ENCODE data around the gene PLAAT2. TPM values are rescaled to one million over a fixed set of nuclear protein-coding genes. Genes with fewer than 3 reads are reported as not detected.

The PLAAT2 gene
- total and polyA plus RNA-seq, 9 of the 15 experiments (the other 6 are each of a cell fraction or from before 2014, with no cell fraction given), result not detected

DNA sequence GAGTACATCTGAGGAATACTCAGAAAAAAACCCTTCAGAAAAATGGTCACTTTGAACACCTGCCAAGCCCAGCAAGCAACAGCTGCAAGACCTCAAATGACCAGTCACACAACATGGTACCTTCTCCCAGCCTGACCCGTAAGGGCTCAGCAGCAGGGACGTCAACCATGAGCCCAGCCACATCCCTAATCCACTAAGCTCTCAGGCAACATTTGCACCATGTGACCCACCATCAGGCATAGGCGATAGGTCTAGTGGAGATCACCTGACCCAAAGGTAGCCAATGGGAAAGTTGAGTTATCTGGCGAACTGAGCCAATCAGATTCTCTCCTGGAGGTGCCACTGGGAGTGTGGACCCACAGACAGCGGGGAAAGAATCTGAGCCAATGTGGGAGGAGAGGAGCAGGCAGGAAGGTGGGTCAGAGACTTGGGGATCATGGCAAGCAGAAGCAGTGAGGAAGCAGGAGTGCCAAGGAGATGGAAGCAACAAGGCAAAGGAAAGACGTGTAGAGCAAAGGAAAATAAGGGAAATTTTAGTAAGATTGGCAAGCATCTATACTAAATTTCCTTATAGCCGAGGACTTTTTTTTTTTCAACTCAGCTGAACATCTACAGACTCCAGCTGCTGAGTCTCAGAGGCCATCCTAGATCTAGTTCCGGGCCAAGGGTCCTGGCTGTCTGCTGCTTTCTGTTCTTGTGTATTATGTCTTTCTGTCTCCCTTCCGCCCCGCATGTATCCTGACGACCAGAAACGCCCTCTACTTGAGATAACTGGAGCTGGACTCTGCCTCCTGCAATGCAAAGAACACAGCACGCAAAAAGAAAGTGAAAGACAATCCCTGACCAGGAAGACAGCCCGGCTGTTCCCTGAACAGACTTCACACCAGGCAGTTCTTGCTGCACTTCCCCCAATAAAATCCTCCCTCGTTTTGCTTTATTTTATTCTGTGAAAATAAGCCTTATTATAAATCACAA lies 11.0 kb upstream of the PLAAT2 start (continued):
- TF ChIP-seq, protein P1, sequence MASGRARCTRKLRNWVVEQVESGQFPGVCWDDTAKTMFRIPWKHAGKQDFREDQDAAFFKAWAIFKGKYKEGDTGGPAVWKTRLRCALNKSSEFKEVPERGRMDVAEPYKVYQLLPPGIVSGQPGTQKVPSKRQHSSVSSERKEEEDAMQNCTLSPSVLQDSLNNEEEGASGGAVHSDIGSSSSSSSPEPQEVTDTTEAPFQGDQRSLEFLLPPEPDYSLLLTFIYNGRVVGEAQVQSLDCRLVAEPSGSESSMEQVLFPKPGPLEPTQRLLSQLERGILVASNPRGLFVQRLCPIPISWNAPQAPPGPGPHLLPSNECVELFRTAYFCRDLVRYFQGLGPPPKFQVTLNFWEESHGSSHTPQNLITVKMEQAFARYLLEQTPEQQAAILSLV (tag; IDR thresholded peaks at IDR 0.05), result no peak; the same call in none of the 2 replicates
- TF ChIP-seq TBL1XR1 (IDR thresholded peaks at IDR 0.05; ENCODE audit: low read length in 2 of 2), result peak in 1 of 2 experiments; percentile 83; a peak in 2 of 4 replicates
- no peak for TF ChIP-seq ZNF780A (CRISPR knock-in tag; IDR thresholded peaks at IDR 0.05)
- no peak for TF ChIP-seq SMC3 (conservative IDR thresholded peaks at IDR 0.05; ENCODE audit: insufficient read depth, low read depth, low read length)
- no peak for TF ChIP-seq ZNF121 (CRISPR knock-in tag; conservative IDR thresholded peaks at IDR 0.05)
- TF ChIP-seq, protein P2, sequence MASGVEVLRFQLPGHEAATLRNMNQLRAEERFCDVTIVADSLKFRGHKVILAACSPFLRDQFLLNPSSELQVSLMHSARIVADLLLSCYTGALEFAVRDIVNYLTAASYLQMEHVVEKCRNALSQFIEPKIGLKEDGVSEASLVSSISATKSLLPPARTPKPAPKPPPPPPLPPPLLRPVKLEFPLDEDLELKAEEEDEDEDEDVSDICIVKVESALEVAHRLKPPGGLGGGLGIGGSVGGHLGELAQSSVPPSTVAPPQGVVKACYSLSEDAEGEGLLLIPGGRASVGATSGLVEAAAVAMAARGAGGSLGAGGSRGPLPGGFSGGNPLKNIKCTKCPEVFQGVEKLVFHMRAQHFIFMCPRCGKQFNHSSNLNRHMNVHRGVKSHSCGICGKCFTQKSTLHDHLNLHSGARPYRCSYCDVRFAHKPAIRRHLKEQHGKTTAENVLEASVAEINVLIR (CRISPR knock-in tag; IDR thresholded peaks at IDR 0.05), result no peak
- TF ChIP-seq, protein P3, sequence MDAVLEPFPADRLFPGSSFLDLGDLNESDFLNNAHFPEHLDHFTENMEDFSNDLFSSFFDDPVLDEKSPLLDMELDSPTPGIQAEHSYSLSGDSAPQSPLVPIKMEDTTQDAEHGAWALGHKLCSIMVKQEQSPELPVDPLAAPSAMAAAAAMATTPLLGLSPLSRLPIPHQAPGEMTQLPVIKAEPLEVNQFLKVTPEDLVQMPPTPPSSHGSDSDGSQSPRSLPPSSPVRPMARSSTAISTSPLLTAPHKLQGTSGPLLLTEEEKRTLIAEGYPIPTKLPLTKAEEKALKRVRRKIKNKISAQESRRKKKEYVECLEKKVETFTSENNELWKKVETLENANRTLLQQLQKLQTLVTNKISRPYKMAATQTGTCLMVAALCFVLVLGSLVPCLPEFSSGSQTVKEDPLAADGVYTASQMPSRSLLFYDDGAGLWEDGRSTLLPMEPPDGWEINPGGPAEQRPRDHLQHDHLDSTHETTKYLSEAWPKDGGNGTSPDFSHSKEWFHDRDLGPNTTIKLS (IDR thresholded peaks at IDR 0.05; ENCODE audit: borderline replicate concordance, low read depth), result 0 out of 2 replicates have a peak, but pooled peaks have one; percentile 33
- TF ChIP-seq, protein P4, sequence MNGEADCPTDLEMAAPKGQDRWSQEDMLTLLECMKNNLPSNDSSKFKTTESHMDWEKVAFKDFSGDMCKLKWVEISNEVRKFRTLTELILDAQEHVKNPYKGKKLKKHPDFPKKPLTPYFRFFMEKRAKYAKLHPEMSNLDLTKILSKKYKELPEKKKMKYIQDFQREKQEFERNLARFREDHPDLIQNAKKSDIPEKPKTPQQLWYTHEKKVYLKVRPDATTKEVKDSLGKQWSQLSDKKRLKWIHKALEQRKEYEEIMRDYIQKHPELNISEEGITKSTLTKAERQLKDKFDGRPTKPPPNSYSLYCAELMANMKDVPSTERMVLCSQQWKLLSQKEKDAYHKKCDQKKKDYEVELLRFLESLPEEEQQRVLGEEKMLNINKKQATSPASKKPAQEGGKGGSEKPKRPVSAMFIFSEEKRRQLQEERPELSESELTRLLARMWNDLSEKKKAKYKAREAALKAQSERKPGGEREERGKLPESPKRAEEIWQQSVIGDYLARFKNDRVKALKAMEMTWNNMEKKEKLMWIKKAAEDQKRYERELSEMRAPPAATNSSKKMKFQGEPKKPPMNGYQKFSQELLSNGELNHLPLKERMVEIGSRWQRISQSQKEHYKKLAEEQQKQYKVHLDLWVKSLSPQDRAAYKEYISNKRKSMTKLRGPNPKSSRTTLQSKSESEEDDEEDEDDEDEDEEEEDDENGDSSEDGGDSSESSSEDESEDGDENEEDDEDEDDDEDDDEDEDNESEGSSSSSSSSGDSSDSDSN (IDR thresholded peaks at IDR 0.05; ENCODE audit: borderline replicate concordance in 1 of 2, low read depth in 2 of 2, low read length in 2 of 2), result 0 out of 4 replicates have a peak, but pooled peaks of 1 of the 2 experiments have one; percentile 28
- no peak for TF ChIP-seq SMARCB1 (IDR thresholded peaks at IDR 0.05; ENCODE audit: insufficient read length, low read depth)
- TF ChIP-seq RAD51 (IDR thresholded peaks at IDR 0.05; ENCODE audit: borderline replicate concordance, low read depth), result peak; percentile 90
- no peak for TF ChIP-seq ILF3 (IDR thresholded peaks at IDR 0.05; ENCODE audit: borderline replicate concordance)
- peak; percentile 60; the same call in 1 of the 2 replicates for TF ChIP-seq MXI1 (IDR thresholded peaks at IDR 0.05; ENCODE audit: low read depth, low read length)
- TF ChIP-seq, protein P5, sequence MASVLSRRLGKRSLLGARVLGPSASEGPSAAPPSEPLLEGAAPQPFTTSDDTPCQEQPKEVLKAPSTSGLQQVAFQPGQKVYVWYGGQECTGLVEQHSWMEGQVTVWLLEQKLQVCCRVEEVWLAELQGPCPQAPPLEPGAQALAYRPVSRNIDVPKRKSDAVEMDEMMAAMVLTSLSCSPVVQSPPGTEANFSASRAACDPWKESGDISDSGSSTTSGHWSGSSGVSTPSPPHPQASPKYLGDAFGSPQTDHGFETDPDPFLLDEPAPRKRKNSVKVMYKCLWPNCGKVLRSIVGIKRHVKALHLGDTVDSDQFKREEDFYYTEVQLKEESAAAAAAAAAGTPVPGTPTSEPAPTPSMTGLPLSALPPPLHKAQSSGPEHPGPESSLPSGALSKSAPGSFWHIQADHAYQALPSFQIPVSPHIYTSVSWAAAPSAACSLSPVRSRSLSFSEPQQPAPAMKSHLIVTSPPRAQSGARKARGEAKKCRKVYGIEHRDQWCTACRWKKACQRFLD (CRISPR knock-in tag; IDR thresholded peaks at IDR 0.05), result peak; percentile 93
- peak; percentile 95 for TF ChIP-seq IRF2 (CRISPR knock-in tag; IDR thresholded peaks at IDR 0.05)
- TF ChIP-seq MAFF (IDR thresholded peaks at IDR 0.05; ENCODE audit: low read length), result no peak
- 0 out of 2 replicates have a peak, but pooled peaks have one; percentile 41 for TF ChIP-seq PTRF (tag; IDR thresholded peaks at IDR 0.05)
- no peak for TF ChIP-seq ZNF347 (CRISPR knock-in tag; IDR thresholded peaks at IDR 0.05; ENCODE audit: low read depth)
- no peak for TF ChIP-seq ZNF212 (CRISPR knock-in tag; IDR thresholded peaks at IDR 0.05)

All from K562 (cell line).